Astrocyte (in vitro differentiated cells and primary cell): ENCODE results near the gene IFNL1. TPM values are rescaled to one million over a fixed set of nuclear protein-coding genes. Genes with fewer than 3 reads are reported as not detected.
"Not testable (repeated sequence)": the region's sequence is repeated elsewhere in the genome, so short reads cannot be mapped to it uniquely, and the experiment has no call there.

ENCODE experiments used
- DNase-seq: peaks from one replicate; pipeline ENCODE4 v3.0.0-alpha.2; 2010; ENCODE audit warnings: low read depth
- FAIRE-seq: peaks from 2 replicates; lab custom pipeline; 2011; peaks lifted over from hg19 to GRCh38; lab: Jason Lieb, UNC
- H2AFZ ChIP-seq: 2 replicates; pipeline ENCODE4 v1.6.0; 2012; ENCODE audit warnings: low read depth, low read length, inconsistent platforms
- H3K27ac ChIP-seq: 2 replicates; pipeline ENCODE4 v1.5.1; 2011; ENCODE audit warnings: low read depth, low read length, inconsistent platforms
- H3K27me3 ChIP-seq: 2 replicates; pipeline ENCODE4 v1.6.0; 2011; ENCODE audit warnings: low read length, inconsistent platforms; ENCODE audit not compliant: insufficient read depth
- H3K36me3 ChIP-seq: 2 replicates; pipeline ENCODE4 v1.5.1; 2011; ENCODE audit warnings: low read length, inconsistent platforms; ENCODE audit not compliant: insufficient read depth
- H3K4me1 ChIP-seq: 2 replicates; pipeline ENCODE4 v1.5.1; 2011; ENCODE audit warnings: low read length, inconsistent platforms; ENCODE audit not compliant: insufficient read depth
- H3K4me2 ChIP-seq: 2 replicates; pipeline ENCODE4 v1.6.0; 2012; ENCODE audit warnings: low read length, inconsistent platforms
- H3K4me3 ChIP-seq: 2 replicates; pipeline ENCODE4 v1.5.1; 2011; ENCODE audit warnings: low read depth, mild to moderate bottlenecking, low read length, inconsistent platforms; ENCODE audit not compliant: insufficient read depth
- H3K79me2 ChIP-seq: 2 replicates; pipeline ENCODE4 v1.6.0; 2012; ENCODE audit warnings: mild to moderate bottlenecking, low read length, inconsistent platforms; ENCODE audit not compliant: insufficient read depth
- H3K9ac ChIP-seq: 2 replicates; pipeline ENCODE4 v1.6.0; 2012; ENCODE audit warnings: mild to moderate bottlenecking, low read length, inconsistent platforms
- H3K9me3 ChIP-seq: 2 replicates; pipeline ENCODE4 v1.5.1; 2012; ENCODE audit warnings: low read depth, mild to moderate bottlenecking, low read length, inconsistent platforms; ENCODE audit not compliant: insufficient read depth
- H4K20me1 ChIP-seq: 2 replicates; pipeline ENCODE4 v1.6.0; 2012; ENCODE audit warnings: low read length, inconsistent platforms; ENCODE audit not compliant: insufficient read depth
- H3K27ac Mint-ChIP-seq: one replicate; pipeline ENCODE4 v1.8.0; 2021; ENCODE audit warnings: mild to moderate bottlenecking, mixed read lengths; ENCODE audit not compliant: unreplicated experiment
- H3K27me3 Mint-ChIP-seq: one replicate; pipeline ENCODE4 v1.8.0; 2021; ENCODE audit warnings: low read depth, mixed read lengths; ENCODE audit not compliant: unreplicated experiment
- H3K36me3 Mint-ChIP-seq: one replicate; pipeline ENCODE4 v1.8.0; 2021; ENCODE audit warnings: low read depth, mixed read lengths; ENCODE audit not compliant: unreplicated experiment
- H3K4me1 Mint-ChIP-seq: one replicate; pipeline ENCODE4 v1.8.0; 2021; ENCODE audit warnings: low read depth, mixed read lengths; ENCODE audit not compliant: unreplicated experiment
- H3K4me3 Mint-ChIP-seq: one replicate; pipeline ENCODE4 v1.8.0; 2021; ENCODE audit warnings: mild to moderate bottlenecking, moderate library complexity, mixed read lengths; ENCODE audit not compliant: unreplicated experiment
- H3K9me3 Mint-ChIP-seq: one replicate; pipeline ENCODE4 v1.8.0; 2021; ENCODE audit warnings: mild to moderate bottlenecking, mixed read lengths; ENCODE audit not compliant: unreplicated experiment
- EZH2 ChIP-seq: IDR thresholded peaks from 2 replicates; pipeline ENCODE4 v1.6.1; 2012; ENCODE audit warnings: mild to moderate bottlenecking, low read length, inconsistent platforms; ENCODE audit not compliant: insufficient read depth
- total RNA-seq: library from RNA; stranded (reverse); gene quantifications from 2 replicates; pipeline ENCODE4 v1.2.1, GENCODE V29; 2021
- TF ChIP-seq, protein P1 (sequence below): IDR thresholded peaks from 2 replicates; pipeline ENCODE4 v1.5.1; 2011; ENCODE audit warnings: low read depth, mild to moderate bottlenecking, inconsistent platforms, low read length, moderate library complexity; ENCODE audit not compliant: insufficient read depth

Gene IFNL1
- total RNA-seq, 1 donor from 2014 or later, result 0.52 TPM

DNA sequence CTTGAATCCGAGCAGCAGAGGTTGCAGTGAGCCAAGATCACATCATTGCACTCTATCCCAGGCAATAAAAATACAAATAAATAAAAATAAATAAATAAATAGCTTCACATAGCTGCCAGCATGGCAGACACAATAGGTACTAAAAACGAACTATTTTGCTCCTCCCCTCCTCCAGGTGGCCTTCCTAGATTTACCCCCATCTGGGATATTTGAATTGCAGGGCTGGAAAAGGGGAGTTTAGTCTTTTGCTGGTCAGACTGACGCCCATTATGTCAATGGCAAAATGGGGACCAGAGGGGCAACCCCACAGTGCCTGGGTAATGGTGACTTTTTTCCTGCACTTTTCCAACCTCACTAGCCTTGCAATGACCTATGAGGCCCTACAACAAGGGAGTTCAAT is 40.3 kb downstream of the IFNL1 start:
- FAIRE-seq (no peak), DNase-seq (no peak)
- Histone ChIP-seq H4K20me1 (no peaks in the 10 kb centered on the region), H2AFZ (no peak overlapping the region), H3K9ac (no peak overlapping the region), H3K36me3 (no peaks in the 10 kb centered on the region), H3K4me3 (no peak overlapping the region), H3K4me1 (peaks cover 5% of the 10 kb centered on the region), H3K27ac (no peak overlapping the region), H3K27me3 (no peaks in the 10 kb centered on the region), H3K9me3 (no peaks in the 10 kb centered on the region), H3K4me2 (no peak overlapping the region), H3K79me2 (peaks cover 4% of the 10 kb centered on the region)
- no peaks in the 10 kb centered on the region for H3K36me3 Mint-ChIP-seq
- H3K9me3 Mint-ChIP-seq, result peaks cover 2% of the 10 kb centered on the region
- H3K27me3 Mint-ChIP-seq, result peaks cover 9% of the 10 kb centered on the region
- no peak overlapping the region for H3K27ac Mint-ChIP-seq
- TF ChIP-seq, protein P1, sequence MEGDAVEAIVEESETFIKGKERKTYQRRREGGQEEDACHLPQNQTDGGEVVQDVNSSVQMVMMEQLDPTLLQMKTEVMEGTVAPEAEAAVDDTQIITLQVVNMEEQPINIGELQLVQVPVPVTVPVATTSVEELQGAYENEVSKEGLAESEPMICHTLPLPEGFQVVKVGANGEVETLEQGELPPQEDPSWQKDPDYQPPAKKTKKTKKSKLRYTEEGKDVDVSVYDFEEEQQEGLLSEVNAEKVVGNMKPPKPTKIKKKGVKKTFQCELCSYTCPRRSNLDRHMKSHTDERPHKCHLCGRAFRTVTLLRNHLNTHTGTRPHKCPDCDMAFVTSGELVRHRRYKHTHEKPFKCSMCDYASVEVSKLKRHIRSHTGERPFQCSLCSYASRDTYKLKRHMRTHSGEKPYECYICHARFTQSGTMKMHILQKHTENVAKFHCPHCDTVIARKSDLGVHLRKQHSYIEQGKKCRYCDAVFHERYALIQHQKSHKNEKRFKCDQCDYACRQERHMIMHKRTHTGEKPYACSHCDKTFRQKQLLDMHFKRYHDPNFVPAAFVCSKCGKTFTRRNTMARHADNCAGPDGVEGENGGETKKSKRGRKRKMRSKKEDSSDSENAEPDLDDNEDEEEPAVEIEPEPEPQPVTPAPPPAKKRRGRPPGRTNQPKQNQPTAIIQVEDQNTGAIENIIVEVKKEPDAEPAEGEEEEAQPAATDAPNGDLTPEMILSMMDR, result no peak
- TF ChIP-seq EZH2, result no peak
- H3K4me1 Mint-ChIP-seq, result peaks cover 5% of the 10 kb centered on the region
- H3K4me3 Mint-ChIP-seq, result no peak overlapping the region

DNA sequence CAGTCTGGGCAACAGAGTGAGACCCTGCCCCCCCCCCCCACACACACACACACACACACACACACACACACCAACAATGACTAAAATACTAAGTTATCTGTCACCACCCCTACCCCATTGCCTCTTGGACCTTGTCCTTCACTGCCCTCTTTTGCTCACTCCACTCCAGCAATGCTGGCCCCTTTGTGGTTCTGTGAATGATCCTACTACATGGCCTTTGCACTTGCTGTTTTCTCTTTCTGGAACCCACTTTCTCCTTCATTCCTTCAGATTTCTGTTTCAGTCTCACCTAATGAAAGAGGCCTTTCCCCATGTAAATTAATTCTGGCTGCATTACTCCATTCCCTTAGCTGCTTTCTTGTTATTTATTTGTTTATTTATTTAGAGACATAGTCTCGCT is 43.5 kb downstream of the IFNL1 start:
- Mint-ChIP-seq H3K27me3 (peaks cover 7% of the 10 kb centered on the region), H3K9me3 (peaks cover 2% of the 10 kb centered on the region), H3K4me1 (peaks cover 19% of the 10 kb centered on the region), H3K27ac (no peak overlapping the region), H3K36me3 (peaks cover 7% of the 10 kb centered on the region), H3K4me3 (peak overlapping the region; percentile 91)
- H3K4me1 ChIP-seq, result peaks cover 11% of the 10 kb centered on the region
- no peaks in the 10 kb centered on the region for H3K27me3 ChIP-seq
- TF ChIP-seq, protein P1, result no peak
- no peak for TF ChIP-seq EZH2
- FAIRE-seq, result no peak
- H3K36me3 ChIP-seq, result no peaks in the 10 kb centered on the region
- no peak for DNase-seq
- no peak overlapping the region for H3K4me2 ChIP-seq
- H3K9me3 ChIP-seq, result no peaks in the 10 kb centered on the region
- H2AFZ ChIP-seq, result no peak overlapping the region
- H3K9ac ChIP-seq, result no peak overlapping the region
- H4K20me1 ChIP-seq, result peaks cover 19% of the 10 kb centered on the region
- no peak overlapping the region for H3K4me3 ChIP-seq
- peaks cover 26% of the 10 kb centered on the region for H3K79me2 ChIP-seq
- H3K27ac ChIP-seq, result no peak overlapping the region

DNA sequence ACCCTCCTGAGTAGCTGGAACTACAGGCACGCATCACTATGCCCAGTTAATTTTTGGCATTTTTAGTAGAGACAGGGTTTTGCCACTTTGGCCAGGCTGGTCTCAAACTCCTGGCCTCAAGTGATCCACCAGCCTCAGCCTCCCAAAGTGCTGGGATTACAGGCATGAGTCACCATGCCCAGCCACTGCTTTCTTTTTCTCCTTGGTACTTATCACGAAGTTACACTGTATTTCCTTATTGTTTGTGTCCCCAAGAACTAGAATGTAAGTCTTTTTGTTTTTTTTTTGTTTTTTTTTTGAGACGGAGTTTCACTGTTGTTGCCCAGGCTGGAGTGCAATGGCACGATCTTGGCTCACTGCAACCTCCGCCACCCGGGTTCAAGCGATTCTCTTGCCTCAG is 43.9 kb downstream of the IFNL1 start:
- Mint-ChIP-seq H3K4me1 (peaks cover 19% of the 10 kb centered on the region), H3K4me3 (peak overlapping the region; percentile 91)
- H3K27ac Mint-ChIP-seq, FAIRE-seq, H3K27ac ChIP-seq, H3K36me3 Mint-ChIP-seq, H3K27me3 ChIP-seq, H3K27me3 Mint-ChIP-seq, H3K9me3 Mint-ChIP-seq, H3K36me3 ChIP-seq, DNase-seq, H3K9me3 ChIP-seq, H2AFZ ChIP-seq, H3K4me2 ChIP-seq, H3K4me3 ChIP-seq, H3K9ac ChIP-seq: not testable (repeated sequence)
- Histone ChIP-seq H3K4me1 (peaks cover 14% of the 10 kb centered on the region), H4K20me1 (peaks cover 23% of the 10 kb centered on the region), H3K79me2 (peaks cover 31% of the 10 kb centered on the region)
